Measurements from ENCODE around the gene NUDT8.

The NUDT8 gene

GRCh38 chr11:67588136-67588503, 41.6 kb downstream of the NUDT8 start:
- no peak for DNase-seq

- DNase-seq, result no peak
Observed at GRCh38 chr11:67586568-67587250, 43.0 kb downstream of the NUDT8 start.

GRCh38 chr11:67585911-67586310, 43.8 kb downstream of the NUDT8 start:
- no peak for DNase-seq

DNA sequence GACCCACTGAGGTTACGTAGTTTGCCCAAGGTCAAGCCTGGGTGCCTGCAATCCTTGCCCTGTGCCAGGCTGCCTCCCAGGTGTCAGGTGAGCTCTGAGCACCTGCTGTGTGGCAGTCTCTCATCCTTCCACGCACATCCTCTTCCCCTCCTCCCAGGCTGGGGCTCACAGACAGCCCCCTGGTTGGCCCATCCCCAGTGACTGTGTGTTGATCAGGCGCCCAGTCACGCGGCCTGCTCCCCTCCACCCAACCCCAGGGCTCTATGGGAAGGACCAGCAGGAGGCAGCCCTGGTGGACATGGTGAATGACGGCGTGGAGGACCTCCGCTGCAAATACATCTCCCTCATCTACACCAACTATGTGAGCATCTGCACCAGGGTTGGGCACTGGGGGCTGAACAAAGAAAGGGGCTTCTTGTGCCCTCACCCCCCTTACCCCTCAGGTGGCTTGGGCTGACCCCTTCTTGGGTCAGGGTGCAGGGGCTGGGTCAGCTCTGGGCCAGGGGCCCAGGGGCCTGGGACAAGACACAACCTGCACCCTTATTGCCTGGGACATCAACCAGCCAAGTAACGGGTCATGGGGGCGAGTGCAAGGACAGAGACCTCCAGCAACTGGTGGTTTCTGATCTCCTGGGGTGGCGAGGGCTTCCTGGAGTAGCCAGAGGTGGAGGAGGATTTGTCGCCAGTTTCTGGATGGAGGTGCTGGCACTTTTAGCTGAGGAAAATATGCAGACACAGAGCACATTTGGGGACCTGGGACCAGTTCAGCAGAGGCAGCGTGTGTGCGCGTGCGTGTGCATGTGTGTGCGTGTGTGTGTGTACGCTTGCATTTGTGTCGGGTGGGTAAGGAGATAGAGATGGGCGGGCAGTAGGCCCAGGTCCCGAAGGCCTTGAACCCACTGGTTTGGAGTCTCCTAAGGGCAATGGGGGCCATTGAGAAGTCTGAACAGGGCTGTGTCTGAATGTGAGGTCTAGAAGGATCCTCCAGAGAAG, 44.6 kb downstream of the NUDT8 start:
- DNase-seq, result no peak

GRCh38 chr11:67584205-67584880, 45.4 kb downstream of the NUDT8 start:
- DNase-seq, result peak in 1 of 5 donors; percentile 38

DNA sequence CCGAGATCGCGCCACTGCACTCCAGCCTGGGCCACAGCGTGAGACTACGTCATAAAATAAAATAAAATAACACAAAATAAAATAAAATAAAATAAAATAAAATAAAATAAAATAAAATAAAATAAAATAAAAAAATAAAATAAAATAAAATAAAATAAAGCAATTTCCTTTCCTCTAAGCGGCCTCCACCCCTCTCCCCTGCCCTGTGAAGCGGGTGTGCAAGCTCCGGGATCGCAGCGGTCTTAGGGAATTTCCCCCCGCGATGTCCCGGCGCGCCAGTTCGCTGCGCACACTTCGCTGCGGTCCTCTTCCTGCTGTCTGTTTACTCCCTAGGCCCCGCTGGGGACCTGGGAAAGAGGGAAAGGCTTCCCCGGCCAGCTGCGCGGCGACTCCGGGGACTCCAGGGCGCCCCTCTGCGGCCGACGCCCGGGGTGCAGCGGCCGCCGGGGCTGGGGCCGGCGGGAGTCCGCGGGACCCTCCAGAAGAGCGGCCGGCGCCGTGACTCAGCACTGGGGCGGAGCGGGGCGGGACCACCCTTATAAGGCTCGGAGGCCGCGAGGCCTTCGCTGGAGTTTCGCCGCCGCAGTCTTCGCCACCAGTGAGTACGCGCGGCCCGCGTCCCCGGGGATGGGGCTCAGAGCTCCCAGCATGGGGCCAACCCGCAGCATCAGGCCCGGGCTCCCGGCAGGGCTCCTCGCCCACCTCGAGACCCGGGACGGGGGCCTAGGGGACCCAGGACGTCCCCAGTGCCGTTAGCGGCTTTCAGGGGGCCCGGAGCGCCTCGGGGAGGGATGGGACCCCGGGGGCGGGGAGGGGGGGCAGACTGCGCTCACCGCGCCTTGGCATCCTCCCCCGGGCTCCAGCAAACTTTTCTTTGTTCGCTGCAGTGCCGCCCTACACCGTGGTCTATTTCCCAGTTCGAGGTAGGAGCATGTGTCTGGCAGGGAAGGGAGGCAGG, 46.2 kb downstream of the NUDT8 start, which contains the start of gene GSTP1:
TSS of gene GSTP1 (plus strand) at position 566 of the 958 bp plus-strand sequence. CDS start at position 598, 32 bp downstream.
- DNase-seq, result peak; percentile 52 to 82 (median 63)

DNA sequence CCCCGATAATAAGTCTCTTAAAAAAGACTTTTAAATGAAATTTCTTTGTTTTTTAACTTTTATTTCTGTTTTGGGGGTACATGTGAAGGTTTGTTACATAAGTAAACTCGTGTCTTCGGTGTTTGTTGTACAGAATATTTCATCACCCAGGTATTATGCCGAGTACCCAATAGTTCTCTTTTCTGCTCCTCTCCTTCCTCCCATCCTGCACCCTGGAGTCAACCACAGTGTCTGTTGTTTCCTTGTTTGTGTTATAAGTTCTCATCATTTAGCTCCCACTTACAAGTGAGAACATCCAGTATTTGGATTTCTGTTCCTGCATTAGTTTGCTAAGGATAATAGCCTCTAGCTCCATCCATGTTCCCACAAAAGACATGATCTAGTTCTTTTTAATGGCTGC, 47.7 kb downstream of the NUDT8 start:
- DNase-seq, result no peak

DNA sequence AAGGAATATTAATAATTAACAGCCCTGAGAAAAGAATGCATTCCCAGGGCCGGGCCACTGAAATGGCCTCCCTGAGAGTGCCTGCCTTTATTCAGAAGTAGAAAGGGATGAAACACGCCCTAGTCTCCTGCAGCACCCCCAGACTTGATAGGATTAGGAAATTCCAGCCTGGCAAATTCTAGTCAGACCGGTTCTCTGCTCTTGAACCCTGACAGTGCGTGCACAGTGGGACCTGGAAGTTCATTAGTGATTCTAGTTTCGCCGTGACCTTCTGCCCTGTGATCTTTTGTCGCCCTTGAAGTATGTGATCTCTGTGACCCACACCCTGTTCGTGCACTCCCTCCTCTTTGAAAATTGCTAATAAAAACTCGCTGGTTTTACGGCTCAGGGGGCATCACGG, 48.3 kb downstream of the NUDT8 start:
- no peak for DNase-seq

GRCh38 chr11:67577951-67578350, 51.8 kb downstream of the NUDT8 start:
- no peak for DNase-seq
